HS-5 (cell line): ENCODE measurements around the gene TM9SF4.
"Not testable (repeated sequence)": the region's sequence is repeated elsewhere in the genome, so short reads cannot be mapped to it uniquely, and the experiment has no call there.

Experiments used
- DNase-seq: peaks from one replicate; pipeline ENCODE4 v3.0.0-alpha.2; 2012; ENCODE audit warnings: low read depth

The TM9SF4 gene

DNA sequence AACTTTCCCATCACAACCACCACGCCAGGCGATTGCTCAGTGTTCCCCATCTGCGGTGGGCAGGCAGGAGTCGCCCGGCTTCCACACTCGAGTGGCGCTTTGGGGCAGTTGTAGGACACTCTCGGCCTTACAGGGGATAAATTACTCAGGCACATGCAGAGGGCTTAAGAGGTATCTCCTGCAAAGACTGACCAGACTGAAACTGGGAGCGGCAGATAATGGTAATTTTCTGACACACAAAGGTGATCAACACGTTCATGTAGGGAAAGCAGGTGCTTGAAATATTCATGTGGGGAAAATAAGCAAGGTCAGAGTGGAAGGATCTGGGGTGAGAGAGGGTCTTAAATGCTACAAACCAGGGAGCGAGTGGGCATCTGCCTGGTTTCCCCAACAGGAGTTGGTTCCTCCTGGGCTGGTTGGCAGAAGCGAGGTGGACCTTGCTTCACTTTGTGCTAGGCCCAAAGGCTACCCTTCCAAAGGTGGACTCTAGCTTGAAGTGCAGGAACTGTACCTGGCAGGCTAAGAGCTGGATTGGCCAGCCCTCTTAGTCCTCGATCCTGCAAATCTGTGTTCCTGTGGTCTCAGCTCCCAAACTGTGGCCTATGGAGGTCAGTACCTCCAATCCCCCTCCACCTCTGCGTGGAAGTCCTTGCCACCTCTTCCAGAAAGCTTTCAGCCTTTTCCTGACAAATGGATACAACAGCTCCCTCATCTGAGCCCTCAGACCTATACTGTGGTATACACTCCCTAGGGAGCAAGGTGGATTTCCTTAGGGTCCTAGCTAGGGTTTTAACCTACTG is 81.3 kb downstream of the TM9SF4 start:
- no peak for DNase-seq

DNA sequence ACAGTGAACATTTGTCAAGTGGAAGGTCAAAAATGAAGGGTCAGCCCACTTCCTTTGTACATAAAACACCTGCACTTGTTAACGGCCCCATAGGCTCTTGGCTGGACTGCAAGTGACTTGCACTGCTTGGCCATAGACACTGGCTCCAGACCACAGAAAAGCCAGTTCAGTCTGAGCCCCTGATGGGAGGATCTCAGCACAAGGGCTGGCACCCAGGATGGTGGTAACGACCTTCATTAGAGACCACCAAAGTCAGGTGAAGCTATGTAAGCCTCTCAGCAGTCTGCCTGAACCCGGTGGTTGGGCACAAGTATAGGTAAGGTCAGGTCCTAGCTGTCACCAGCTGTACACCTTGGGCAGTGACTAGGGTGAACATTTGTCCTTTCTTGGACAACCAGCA is 81.9 kb downstream of the TM9SF4 start:
- DNase-seq, result no peak

DNA sequence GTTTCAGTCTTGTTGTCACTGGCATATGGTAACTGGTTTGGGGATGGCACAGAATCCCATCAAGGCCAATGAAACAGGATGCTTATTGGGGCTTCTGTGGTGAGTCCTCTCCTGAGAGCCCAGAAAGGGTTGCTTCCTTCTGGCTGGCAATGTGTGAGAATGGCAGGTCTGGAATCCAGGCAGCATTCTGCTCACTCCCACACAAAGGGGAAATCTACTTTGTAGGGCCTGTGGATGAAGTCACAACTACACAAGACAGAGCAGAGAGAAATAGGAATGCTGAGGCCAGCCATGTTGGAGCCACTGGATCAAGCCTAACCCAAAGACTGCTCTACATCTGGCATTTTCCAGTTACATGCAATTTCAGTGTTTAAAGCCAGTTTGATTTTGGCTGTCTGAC is 82.4 kb downstream of the TM9SF4 start:
- no peak for DNase-seq

DNA sequence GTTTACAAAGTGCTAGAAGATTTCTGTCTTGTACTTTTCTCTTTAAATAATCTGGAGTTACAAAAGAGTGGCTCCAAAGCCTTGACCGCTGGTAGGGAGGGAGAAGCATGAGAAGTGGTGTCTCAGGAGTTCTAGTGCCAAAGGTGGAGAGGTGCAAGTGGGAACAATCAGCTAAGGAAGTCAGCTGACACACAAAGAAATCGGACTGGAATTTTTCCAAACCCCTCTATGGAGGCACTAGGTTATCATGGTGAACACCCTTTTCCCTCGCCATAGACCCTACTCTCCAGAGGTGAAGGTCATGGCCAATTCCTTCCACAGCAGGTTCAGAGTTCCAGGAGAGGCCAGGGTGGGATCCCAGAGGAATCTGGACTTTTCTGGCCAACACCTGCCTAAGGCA is 83.2 kb downstream of the TM9SF4 start:
- no peak for DNase-seq

DNA sequence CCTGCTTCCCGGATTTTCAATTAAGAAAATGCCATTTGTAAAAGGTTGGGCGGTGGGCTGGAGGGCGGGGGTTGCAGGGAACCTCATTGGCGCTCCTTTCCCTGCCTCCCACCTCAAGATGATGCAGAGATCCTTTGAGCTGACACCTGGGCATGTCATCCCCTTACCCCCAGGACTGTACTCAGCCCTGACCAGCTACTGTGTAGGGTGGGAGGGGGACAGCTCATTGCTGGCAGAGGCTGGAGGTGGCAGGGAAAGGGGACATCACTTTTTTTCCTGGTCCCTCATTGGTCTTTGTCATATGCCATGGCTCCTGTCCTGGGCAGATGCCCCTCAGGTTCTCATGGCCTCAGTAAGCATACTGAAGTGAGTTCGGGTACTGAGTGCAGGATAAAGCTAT is 83.8 kb downstream of the TM9SF4 start:
- not testable (repeated sequence) for DNase-seq

DNA sequence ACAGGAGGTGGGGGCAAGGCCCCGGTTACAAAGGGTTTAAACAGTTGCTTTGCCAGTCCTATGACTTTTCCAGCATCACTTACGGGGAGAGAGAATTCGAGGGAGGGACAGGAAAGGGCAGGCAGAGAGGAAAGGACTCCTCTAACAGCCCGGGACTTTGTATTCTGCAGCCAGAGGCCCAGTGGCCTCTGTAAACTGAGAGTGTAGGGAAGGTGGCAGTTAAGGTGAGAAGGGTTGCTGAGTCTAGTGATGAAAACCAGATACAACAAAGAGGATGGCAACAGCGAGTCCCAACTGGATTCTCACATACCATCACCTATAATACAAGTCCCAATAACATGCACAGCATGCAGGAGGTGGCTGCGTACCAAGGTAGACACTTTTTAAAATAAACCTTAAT is 84.5 kb downstream of the TM9SF4 start:
- DNase-seq, result no peak

DNA sequence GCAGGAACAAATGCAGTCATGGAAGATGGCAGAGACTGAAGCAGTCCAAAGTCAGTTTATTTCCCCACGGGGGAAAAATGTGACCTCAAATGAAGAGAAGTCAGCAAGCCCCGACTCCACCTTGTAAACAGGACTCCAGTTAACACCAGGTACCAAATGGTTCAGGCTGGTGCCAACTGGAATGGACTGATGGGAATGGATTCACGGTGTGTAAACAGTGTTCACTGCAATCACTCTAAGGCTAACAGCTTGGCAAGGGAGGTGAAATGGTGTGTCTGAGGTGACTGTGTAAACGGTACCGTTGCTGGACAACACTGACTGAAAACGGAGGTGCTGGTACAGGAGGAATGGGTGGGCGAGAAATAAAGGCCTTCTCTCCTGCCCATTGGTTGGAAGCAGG is 86.1 kb downstream of the TM9SF4 start:
- no peak for DNase-seq

DNA sequence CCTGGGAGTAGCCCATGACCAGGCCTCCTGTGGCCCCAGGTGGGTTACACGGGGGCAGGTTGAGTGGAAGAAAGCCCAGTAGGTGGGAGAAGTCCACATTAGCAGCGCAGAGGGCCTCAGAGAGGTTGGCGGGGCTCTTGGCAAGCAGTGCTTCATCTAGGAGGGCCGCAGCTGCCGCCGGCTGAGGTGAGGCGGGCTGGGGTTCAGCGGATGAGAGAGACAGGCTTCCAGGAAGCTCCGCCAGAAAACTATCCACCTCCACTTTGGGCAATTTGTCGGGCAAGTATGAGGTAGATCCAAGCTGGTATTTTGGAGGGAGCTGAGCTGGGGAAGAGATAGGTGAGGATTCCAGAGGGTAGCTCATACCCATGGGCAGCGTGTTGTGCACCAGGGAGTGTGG is 87.1 kb downstream of the TM9SF4 start:
- DNase-seq, result not testable (repeated sequence)

DNA sequence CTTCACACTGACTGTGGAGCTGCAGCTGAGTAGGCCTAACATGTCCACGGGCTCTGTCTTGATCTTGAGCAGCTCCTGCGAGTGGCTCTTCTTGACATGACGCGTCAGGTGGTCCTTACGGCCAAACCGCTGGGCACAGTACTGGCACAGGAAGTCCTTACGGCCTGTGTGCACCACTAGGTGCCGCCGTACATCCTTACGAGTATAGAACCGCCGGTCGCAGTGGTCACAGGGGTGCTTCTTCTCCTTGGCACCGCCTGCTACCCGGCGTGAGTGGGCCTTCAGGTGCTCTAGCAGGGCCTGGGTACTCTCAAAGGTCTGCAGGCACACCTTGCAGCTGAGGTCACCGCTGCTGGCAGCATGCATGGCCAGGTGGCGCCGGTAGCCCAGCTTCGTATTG is 87.6 kb downstream of the TM9SF4 start:
- DNase-seq, result not testable (repeated sequence)

DNA sequence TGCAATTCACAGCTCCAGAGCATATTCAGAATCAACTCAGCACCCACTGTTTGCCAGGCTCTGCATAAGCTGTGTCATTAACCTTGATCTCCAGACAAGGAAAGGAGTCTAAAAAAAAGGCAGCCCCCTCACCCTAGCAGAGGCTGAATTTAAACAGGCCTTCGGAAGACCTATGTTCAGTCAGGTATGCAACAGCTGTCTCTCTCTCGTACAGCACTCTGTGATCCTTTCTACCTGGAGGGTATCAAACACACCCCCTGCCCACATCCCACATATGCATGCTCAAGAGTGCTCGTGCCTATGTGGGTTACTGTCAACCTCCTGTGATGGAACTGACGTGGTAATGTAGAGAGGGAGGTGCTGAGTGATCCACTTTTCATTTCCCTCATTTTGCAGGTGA is 89.5 kb downstream of the TM9SF4 start:
- no peak for DNase-seq

DNA sequence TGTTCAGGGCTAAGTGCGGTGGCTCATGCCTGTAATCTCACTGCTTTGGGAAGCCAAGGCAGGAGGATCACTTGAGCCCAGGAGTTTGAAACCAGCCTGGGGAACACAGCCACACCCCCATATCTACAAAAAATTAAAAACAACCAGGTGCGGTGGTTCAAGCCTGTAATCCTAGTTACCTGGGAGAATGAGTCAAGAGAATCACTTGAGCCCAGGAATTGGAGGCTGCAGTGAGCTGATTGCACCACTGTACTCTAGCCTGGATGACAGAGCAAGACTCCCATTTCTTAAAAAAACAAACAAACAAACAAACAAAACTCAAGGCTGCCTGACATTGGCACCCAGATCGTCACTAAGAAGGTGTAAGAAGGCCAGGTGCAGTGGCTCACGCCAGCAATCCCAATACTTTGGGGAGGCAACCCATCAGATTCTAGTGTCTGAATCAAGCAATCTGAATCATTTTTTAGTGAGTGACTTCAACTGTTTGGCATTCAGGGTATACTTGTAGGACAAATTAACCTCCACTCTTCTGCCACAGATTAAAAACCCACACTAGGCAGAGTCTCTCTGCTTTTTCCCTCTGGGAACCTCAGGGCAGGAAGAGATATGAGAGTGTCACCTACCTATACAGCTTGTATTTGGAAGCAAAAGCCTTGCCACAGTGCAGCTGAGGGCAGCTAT is 91.9 kb downstream of the TM9SF4 start:
- DNase-seq, result peak; percentile 13

DNA sequence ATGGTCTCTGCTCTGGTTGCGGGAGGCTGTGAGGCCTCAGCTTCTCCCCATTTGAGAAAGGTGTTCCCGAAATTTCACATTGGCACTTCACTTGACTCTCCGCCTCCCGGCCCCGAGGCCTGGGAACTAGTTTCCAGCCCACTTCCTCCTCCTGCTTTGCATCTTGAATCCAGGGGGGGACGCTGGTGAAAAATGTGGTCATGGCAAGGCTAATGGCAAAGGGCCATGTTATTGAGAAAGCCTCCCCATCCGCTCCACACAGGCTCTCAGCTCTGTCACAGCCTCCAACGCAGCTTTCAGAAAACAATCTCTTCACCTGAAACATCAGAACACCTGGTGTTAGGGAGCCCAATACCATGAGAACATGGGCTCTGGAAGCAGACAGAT is 92.5 kb downstream of the TM9SF4 start:
- DNase-seq, result no peak

DNA sequence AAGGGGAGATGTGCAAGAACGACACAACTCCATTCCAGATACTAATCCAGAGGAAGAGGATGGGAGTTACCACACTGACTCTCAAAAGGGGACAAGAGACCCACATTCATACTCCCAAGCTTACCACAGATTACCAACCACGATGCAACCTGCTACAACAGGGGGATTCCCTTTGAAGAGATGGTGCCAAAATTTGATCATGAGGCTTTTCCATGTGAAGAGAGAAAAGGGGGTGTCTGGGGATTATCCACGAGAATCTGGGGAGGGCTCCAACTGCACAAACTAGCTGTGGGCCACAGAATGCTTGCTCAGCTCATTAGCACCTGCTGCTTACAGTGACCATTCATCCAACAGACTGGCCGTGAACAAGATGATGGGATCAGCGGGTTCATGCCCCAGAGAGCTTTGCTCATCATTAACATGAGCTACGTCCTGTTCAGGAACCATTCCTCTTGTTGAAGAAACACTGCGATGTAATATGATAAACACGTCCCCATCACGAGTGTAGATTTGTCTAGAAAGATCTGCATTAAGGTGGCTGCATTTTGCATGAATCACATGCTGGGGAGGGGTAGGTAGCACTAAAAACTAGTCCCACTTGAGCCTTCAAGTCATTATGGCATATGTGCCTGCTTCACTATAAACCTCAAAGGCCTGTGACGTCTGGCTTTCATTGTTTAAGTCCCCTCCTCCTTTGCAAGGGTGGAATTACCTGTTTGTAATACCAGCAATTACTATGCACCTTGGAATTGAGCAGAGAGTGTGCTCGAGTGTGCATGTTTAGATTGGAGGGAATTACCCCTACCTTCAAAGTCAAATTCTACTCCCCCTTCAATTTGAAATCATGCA is 94.1 kb downstream of the TM9SF4 start:
- DNase-seq, result no peak

DNA sequence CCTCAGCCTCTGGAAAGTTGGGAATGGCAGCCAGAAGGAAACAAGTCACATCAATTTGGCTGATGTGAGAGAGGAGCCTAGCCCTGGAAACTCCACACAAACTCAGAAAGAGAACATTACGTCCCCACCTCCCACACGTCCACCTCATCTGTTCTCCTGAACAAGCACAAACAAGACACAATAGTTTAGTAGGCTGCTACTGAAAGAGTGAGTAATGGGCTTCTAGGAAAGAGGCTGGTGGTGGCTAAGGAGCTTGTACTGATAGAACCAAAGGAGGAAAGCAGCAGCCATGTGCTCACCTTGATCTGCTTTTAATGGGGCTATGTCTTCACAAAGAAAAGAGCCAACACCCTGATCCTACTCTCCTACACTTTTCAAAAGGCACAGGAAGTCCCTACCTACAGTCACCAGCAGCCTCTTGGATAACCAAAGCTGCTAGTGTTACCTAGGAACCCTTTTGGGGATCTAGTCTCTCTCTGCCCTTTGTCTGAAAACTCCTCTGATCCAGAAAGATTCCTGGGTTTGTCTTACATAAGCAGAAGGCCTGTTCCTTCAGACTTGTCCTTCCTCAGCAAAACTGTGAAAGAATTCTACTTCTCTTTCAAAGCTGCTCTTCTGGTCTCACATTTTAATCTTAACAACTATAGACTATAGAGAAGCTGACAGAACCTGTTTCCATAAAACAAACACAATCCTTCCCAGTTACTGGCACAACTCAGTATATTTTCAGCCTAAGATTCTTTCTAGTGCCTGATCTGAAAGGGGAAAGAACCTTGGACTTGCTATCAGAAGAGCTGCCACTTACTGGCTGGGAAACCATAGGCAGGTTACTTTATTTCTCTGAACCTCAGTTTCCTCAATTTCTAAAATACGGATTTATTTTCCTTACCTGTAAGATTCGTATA is 94.9 kb downstream of the TM9SF4 start:
- DNase-seq, result no peak

DNA sequence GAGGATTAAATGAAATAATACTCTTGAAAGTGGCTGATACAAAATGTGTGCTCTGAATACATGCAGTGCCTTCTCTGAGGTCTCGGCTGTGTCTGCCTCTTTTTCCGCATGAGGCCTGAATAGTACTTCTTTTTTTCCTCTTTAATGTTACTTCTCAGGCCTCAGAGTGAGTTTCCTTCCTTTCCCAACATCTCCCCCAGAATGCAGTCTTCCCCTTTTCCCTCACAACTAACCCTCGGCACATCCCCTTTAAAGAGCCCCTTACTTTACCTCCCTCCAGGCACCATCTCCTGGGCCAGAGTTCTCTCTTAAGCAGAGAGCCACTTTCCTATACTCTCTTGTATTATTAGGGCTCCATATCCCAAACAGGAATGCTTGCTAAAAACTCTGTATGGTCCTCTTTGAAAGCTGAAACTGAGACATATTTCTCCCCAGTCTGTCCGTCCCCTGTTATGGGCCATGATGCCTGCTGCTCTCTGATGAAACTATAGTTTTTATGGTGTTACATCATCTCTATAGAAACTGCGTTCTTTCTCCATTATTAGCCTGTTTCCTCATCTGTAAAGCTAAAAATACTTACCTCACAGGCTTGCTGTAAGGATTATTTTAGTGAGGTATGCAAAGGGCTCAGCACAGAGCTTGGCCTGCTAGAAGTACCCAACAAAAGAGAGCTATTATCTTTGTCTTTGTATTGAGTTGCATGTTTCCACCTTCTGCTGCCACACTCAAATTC is 95.8 kb downstream of the TM9SF4 start:
- no peak for DNase-seq

DNA sequence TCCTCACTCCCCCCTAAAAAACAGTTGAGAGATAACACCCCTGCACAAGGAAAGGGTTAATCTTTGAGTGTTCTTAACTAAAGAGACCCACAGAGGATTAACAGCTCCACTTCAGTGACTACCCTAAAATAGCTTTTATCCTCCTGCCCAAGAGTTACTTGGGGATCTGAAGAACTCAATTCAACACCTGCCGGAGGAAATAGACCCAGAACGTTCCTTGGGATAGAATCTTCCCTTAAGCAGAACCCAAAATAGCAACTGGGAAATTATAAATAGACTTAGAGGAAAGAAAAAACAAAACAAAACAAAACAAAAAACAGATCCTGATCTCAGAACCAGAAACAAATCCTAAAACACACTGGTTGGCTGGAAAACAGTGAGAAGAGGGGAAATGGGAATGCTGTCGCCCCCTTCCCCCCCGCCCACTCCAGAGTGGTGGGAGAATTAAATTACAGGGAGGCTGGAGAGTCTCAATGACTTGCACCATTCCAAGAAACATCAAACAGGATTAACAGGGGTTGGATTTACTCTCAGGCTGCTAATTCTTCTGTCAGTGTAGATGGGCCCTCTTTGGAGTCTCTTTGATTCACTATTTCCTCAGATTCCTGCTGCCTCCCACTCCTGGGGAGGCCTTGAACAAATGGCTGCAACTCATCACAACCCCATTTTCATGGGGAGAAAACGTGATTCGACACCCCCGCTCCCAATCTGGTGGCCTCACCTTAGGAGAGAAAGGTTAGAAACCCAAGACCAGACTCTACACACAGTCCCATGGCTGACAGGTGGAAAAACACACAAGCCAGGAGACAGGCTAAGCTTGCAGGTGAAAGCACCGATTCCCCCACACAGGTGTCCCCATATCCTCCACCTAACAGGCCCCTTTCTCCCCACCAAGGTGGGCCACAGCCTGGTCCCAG is 96.6 kb downstream of the TM9SF4 start:
- DNase-seq, result no peak

DNA sequence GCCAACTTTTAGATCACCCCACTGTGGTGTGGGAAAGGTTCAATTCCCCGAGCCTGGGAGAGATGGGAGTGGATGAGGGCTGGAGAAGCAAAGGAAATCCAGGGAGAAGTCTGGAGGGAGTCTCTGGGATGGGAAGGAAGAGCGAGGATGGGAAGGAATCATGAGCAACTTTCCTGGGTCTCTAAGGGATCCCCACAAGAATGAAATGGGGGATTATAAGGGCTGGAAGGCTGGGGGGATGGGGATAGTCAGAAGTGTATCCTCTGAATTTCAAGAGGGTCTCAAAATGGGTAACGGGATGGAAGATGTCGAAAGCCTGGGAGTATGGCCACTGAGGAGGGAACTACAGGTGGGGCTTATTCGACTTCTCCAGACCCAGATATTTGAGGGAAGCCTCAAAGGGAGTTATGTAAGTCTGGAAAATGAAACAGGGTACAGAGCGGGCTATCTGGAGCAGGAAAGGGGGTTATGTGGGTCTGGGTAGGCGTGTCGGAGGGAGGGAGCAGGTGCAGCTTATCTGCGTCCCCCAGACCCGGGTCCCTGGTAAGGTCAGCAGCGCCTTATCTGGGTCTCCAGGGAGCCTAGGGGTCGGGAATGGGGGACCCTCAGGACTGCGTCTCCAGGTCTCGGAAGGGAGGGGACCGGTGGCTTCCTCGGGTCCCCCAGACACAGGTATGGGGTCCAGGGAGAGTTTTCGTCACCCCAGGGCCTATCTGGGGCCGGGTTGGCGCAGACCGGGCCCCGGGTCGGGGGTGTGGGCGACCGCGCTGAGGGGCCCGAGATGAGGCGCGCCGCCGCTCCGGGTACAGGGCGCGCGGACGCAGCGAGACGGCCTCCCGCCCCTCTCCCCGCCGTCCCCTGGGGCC is 97.5 kb downstream of the TM9SF4 start:
- no peak for DNase-seq

DNA sequence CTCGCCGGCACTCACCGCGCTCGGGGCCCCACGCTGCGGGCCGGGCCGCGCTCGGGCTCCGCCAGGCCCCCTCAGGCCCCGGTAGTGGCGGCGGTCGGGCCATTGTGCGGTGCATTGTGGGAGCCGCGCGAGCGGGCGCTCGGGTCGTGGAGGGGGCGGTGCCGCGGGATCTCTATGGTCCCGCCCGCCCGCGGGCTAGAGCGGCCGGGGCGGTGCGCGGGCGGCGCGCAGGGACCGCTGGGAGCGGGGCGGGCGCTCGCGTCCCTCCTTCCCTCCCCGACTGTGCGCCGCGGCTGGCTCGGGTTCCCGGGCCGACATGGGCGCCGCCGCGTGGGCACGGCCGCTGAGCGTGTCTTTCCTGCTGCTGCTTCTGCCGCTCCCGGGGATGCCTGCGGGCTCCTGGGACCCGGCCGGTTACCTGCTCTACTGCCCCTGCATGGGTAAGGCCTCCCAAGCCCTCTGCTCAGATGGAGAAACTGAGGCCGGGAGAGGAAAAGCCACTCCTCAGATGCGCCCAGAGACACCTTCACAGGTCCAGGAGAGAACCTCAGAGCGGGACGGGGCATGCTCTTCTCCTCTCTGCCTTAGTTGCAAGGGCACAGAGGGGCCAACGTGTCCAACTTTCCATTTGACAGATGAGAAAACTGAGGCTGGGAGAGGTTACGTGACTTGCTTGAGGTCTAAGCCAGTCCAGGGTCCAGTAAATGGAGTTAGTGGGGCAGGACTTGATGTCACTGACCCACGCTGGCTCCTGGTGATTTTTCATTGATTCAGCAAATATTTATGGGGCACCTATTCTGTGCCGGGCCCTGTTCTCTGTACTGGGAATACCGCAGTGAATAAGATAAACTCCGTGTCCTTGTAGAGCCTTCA is 98.3 kb downstream of the TM9SF4 start, which contains the start of the genes PLAGL2 and POFUT1:
PLAGL2 (minus strand) TSS at position 118 of the 873 bp plus-strand sequence. CDS start 5,565 bp downstream, outside the sequence.
POFUT1 (plus strand) TSS at position 255 of the 873 bp plus-strand sequence; CDS start at position 317, 62 bp downstream.
- DNase-seq, result peak; percentile 20
